HepG2 (cell line): Measurements from ENCODE around the gene PAIP2.

Experiments used
- CCDC6 ChIP-seq: sonication (generic); formaldehyde crosslinking; IDR thresholded peaks from 2 replicates; pipeline ENCODE4 v1.8.1; 2022; ENCODE audit warnings: mild to moderate bottlenecking, missing genetic modification reagents, moderate library complexity
- CTCF ChIP-seq: sonication (generic); formaldehyde crosslinking; IDR thresholded peaks from 2 replicates; pipeline ENCODE4 v1.5.0; 2020; ENCODE audit warnings: mild to moderate bottlenecking, missing genetic modification reagents, moderate library complexity
- ESRRA ChIP-seq: sonication (generic); formaldehyde crosslinking; IDR thresholded peaks from 2 replicates; pipeline ENCODE4 v1.5.1; 2020; ENCODE audit warnings: mild to moderate bottlenecking, low read depth, missing genetic modification reagents
- GMEB1 ChIP-seq: sonication (generic); formaldehyde crosslinking; IDR thresholded peaks from 2 replicates; pipeline ENCODE4 v1.5.1; 2020; ENCODE audit warnings: missing genetic modification reagents, mild to moderate bottlenecking, borderline replicate concordance
- MAFF ChIP-seq: IDR thresholded peaks from 2 replicates; pipeline ENCODE4 v1.6.1; 2011; ENCODE audit warnings: low read depth, low read length, improper control_type of control experiment
- NKX3-1 ChIP-seq: sonication (generic); formaldehyde crosslinking; IDR thresholded peaks from 2 replicates; pipeline ENCODE4 v1.5.0; 2020; ENCODE audit warnings: missing genetic modification reagents
- POLR2A ChIP-seq, 2 experiments: IDR thresholded peaks; 2 replicates each; pipeline ENCODE4 v1.6.1; 2011; ENCODE audit warnings: low read depth in 2 of 2, low read length in 2 of 2, mild to moderate bottlenecking in 1 of 2, moderate library complexity in 1 of 2; ENCODE audit not compliant: insufficient read depth in 1 of 2
- POLR2AphosphoS5 ChIP-seq: IDR thresholded peaks from 2 replicates; pipeline ENCODE4 v1.6.1; 2012; ENCODE audit warnings: low read depth, low read length
- RFX3 ChIP-seq: IDR thresholded peaks from 2 replicates; pipeline ENCODE4 v1.6.1; 2016; ENCODE audit warnings: missing biosample characterization, missing genetic modification reagents
- ZHX1 ChIP-seq: sonication (generic); formaldehyde crosslinking; IDR thresholded peaks from 2 replicates; pipeline ENCODE4 v1.8.1; 2022; ENCODE audit warnings: low read depth, mild to moderate bottlenecking, missing genetic modification reagents
- ZNF224 ChIP-seq: sonication (generic); formaldehyde crosslinking; IDR thresholded peaks from 2 replicates; pipeline ENCODE4 v1.5.0; 2020; ENCODE audit warnings: mild to moderate bottlenecking, missing genetic modification reagents
- ZNF446 ChIP-seq: sonication (generic); formaldehyde crosslinking; IDR thresholded peaks from 2 replicates; pipeline ENCODE4 v1.5.0; 2020; ENCODE audit warnings: mild to moderate bottlenecking, missing genetic modification reagents
- ZNF879 ChIP-seq: sonication (generic); formaldehyde crosslinking; IDR thresholded peaks from 2 replicates; pipeline ENCODE4 v1.8.1; 2023; ENCODE audit warnings: missing genetic modification reagents

- TF ChIP-seq ESRRA (CRISPR knock-in tag) (no peak), ZHX1 (CRISPR knock-in tag) (no peak), MAFF (no peak), CCDC6 (no peak), ZNF446 (CRISPR knock-in tag) (no peak), POLR2AphosphoS5 (no peak), GMEB1 (no peak), POLR2A (IDR thresholded peaks at IDR 0.05; ENCODE audit: insufficient read depth in 1 of 2, low read depth in 2 of 2, low read length in 2 of 2) (no peak), CTCF (no peak), ZNF879 (CRISPR knock-in tag) (no peak), RFX3 (CRISPR knock-in tag) (no peak), ZNF224 (CRISPR knock-in tag) (no peak), NKX3-1 (CRISPR knock-in tag) (no peak)
These were observed 20.3 kb downstream of the PAIP2 start for GRCh38 chr5:139361835-139362429.
